Naive B cell (primary cell): ENCODE results near the gene KIF1B. TPM values are rescaled to one million over a fixed set of nuclear protein-coding genes. Genes with fewer than 3 reads are reported as not detected.
"Not testable (repeated sequence)": the region's sequence is repeated elsewhere in the genome, so short reads cannot be mapped to it uniquely, and the experiment has no call there.

ENCODE experiments used
- ATAC-seq, 2 donors: fragments of 150-1000 bp; cut with Tn5 transposase; 2 replicates each; pipeline ENCODE4 v1.10.0; 2021; ENCODE audit warnings: low read depth in 2 of 2, mild to moderate bottlenecking in 2 of 2, moderate library complexity in 2 of 2
- DNase-seq: peaks from one replicate; pipeline ENCODE4 v3.0.0; 2022
- H3K27ac Mint-ChIP-seq, 6 donors: one replicate each; pipeline ENCODE4 v1.8.0; 2020 to 2022; ENCODE audit warnings: mild to moderate bottlenecking in 6 of 6, mixed read lengths in 6 of 6, moderate library complexity in 5 of 6, inconsistent platforms in 2 of 6
- H3K27me3 Mint-ChIP-seq, 3 donors: one replicate each; pipeline ENCODE4 v1.8.0; 2021 to 2022; ENCODE audit warnings: mixed read lengths in 3 of 3, mild to moderate bottlenecking in 1 of 3
- H3K36me3 Mint-ChIP-seq, 2 donors: one replicate each; pipeline ENCODE4 v1.8.0; 2020 to 2022; ENCODE audit warnings: mixed read lengths in 2 of 2, inconsistent platforms in 1 of 2, mild to moderate bottlenecking in 1 of 2
- H3K4me1 Mint-ChIP-seq, 3 donors: one replicate each; pipeline ENCODE4 v1.8.0; 2020 to 2022; ENCODE audit warnings: mixed read lengths in 3 of 3, inconsistent platforms in 1 of 3, mild to moderate bottlenecking in 1 of 3, moderate library complexity in 1 of 3
- H3K4me3 Mint-ChIP-seq, 8 donors: one replicate each; pipeline ENCODE4 v1.8.0; 2020 to 2022; ENCODE audit warnings: mild to moderate bottlenecking in 8 of 8, mixed read lengths in 8 of 8, moderate library complexity in 8 of 8, inconsistent platforms in 2 of 8
- H3K9me3 Mint-ChIP-seq, 7 donors: one replicate each; pipeline ENCODE4 v1.8.0; 2020 to 2022; ENCODE audit warnings: mixed read lengths in 7 of 7, mild to moderate bottlenecking in 5 of 7, inconsistent platforms in 2 of 7, moderate library complexity in 1 of 7
- polyA plus RNA-seq, 6 donors: library from polyadenylated mRNA; unstranded; fragments of 300-500 nt; fragmentation: Illumina TruSeq; gene quantifications; one replicate each; pipeline ENCODE4 v1.2.3, GENCODE V29; 2021; ENCODE audit warnings: low read depth in 6 of 6

Gene KIF1B
- polyA plus RNA-seq, 6 donors from 2014 or later: 0.84 to 2.0 (median 1.4) TPM

DNA sequence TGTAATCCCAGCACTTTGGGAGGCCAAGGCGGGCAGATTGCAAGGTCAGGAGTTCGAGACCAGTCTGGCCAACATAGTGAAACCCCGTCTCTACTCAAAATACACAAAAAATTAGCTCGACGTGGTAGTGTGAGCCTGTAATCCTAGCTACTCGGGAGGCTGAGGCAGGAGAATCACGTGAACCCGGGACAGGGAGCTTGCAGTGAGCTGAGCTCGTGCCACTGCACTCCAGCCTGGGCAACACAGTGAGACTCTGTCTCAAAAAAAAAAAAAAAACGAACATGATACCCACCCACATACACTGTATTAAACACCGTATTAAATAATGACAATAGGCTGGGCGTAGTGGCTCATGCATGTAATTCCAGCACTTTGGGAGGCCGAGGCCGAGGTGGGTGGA is 5.2 kb upstream of the KIF1B start:
- not testable (repeated sequence) for ATAC-seq, H3K36me3 Mint-ChIP-seq, H3K9me3 Mint-ChIP-seq, H3K27ac Mint-ChIP-seq, DNase-seq, H3K4me3 Mint-ChIP-seq
- Mint-ChIP-seq H3K27me3 (peaks cover 0 to 15% (median 11%) of the 10 kb centered on the region in 3 donors), H3K4me1 (peaks cover 4 to 10% (median 6%) of the 10 kb centered on the region in 3 donors)

DNA sequence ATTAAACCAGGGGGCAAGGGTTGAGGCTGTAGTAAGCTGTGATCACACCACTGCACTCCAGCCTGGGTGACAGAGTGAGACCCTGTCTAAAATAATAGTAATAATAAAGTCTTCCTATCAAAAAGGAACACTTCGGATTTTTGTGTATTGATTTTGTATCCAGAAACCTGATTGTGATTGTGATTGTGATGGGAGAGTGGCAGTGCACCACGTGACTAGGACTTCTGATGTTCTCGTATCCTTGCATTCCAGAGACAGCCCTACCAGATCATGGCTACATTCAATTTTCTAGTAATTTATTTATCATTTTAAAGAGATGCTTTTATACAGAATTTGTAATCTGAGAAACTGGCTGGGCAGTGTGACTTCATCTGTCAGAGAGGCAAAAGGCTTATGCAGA is 2.6 kb upstream of the KIF1B start:
- Mint-ChIP-seq H3K27ac (no peak overlapping the region), H3K27me3 (peaks cover 0 to 15% (median 4%) of the 10 kb centered on the region in 3 donors), H3K36me3 (no peaks in the 10 kb centered on the region), H3K4me3 (peak overlapping the region in 2 of 8 donors; percentile 23 to 63), H3K4me1 (peaks cover 12 to 23% (median 22%) of the 10 kb centered on the region in 3 donors), H3K9me3 (no peaks in the 10 kb centered on the region)
- no peak for DNase-seq
- ATAC-seq: no peak

GRCh38 chr1:10208537-10208936 is 1.8 kb upstream of the KIF1B start:
- ATAC-seq (no peak), DNase-seq (no peak)
- Mint-ChIP-seq H3K36me3 (no peaks in the 10 kb centered on the region), H3K4me3 (peak overlapping the region; percentile 15 to 91 (median 78)), H3K9me3 (no peaks in the 10 kb centered on the region), H3K27me3 (peaks cover 0 to 15% (median 4%) of the 10 kb centered on the region in 3 donors), H3K27ac (peak overlapping the region in 1 of 6 donors; percentile 33), H3K4me1 (peaks cover 16 to 27% (median 23%) of the 10 kb centered on the region in 3 donors)

DNA sequence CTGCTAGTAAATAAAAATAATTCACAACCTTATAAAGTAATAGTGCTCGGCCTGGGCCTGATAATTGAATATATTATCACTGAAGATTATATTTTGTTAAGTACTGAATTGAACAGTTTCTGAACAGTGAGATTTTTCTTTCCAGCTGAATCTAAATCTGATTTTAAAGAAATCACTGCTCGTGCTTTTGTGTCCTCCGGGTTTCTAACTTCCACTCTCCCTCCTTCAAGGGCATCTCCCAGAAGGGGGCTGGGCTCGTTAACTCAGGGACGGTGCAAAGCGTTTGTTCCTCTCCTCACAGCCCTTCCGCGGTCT is 823 bp upstream of the KIF1B start:
- no peaks in the 10 kb centered on the region for H3K36me3 Mint-ChIP-seq
- peaks cover 0 to 15% (median 0%) of the 10 kb centered on the region in 3 donors for H3K27me3 Mint-ChIP-seq
- peak overlapping the region in 4 of 6 donors; percentile 52 to 86 (median 82) for H3K27ac Mint-ChIP-seq
- ATAC-seq (no peak), DNase-seq (no peak)
- peaks cover 17 to 29% (median 23%) of the 10 kb centered on the region in 3 donors for H3K4me1 Mint-ChIP-seq
- no peaks in the 10 kb centered on the region for H3K9me3 Mint-ChIP-seq
- H3K4me3 Mint-ChIP-seq: peak overlapping the region; percentile 88 to 93 (median 92)

- no peaks in the 10 kb centered on the region for H3K36me3 Mint-ChIP-seq
- ATAC-seq (no peak), DNase-seq (no peak)
- peaks cover 18 to 37% (median 25%) of the 10 kb centered on the region in 3 donors for H3K4me1 Mint-ChIP-seq
- H3K27me3 Mint-ChIP-seq: peaks cover 0 to 11% (median 0%) of the 10 kb centered on the region in 3 donors
- no peaks in the 10 kb centered on the region for H3K9me3 Mint-ChIP-seq
- peak overlapping the region; percentile 16 to 89 (median 78) for H3K27ac Mint-ChIP-seq
- H3K4me3 Mint-ChIP-seq: peak overlapping the region; percentile 59 to 89 (median 85)
Observed at GRCh38 chr1:10210841-10211804, 753 bp downstream of the KIF1B start.

DNA sequence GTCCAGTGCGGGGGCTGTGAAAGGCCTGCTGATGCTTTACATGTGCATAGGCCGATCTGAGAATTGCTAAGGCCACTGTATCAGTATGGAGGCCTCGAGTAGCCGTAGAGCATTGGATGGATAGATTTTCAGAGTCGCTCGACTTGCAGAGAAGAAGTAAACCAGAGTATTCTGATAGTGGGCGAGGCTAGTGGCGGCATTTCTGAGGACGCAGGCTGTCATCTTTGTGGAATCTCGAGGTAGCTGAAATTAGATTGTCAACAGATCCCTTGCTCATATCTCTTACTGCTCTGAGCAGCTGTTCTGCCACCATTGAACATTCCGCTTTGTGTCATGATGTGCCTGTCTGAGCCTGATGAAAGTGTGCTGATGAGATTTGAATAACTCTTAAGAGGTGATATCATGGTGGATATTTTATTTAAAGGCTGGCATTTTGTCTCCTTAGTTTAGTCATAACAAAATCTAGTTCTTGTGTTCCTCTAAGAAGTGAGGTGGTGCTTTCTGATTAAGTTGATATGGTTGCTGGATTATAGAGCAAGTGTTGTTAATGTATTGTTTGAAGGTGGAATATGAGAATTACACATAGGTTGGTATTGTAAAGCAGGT is 1.5 kb downstream of the KIF1B start:
- Mint-ChIP-seq H3K27me3 (peaks cover 0 to 5% (median 0%) of the 10 kb centered on the region in 3 donors), H3K36me3 (no peaks in the 10 kb centered on the region)

GRCh38 chr1:10212476-10212875 is 2.1 kb downstream of the KIF1B start:
- Mint-ChIP-seq H3K9me3 (no peaks in the 10 kb centered on the region), H3K27ac (peak overlapping the region in 2 of 6 donors; percentile 39 to 74), H3K4me1 (peaks cover 25 to 42% (median 34%) of the 10 kb centered on the region in 3 donors), H3K36me3 (no peaks in the 10 kb centered on the region), H3K27me3 (peaks cover 0 to 5% (median 0%) of the 10 kb centered on the region in 3 donors), H3K4me3 (peak overlapping the region; percentile 59 to 89 (median 85))
- ATAC-seq: no peak
- DNase-seq: no peak

More for the DNA sequence above, 1.5 kb downstream of the KIF1B start:
- peaks cover 24 to 42% (median 31%) of the 10 kb centered on the region in 3 donors for H3K4me1 Mint-ChIP-seq
- H3K9me3 Mint-ChIP-seq: no peaks in the 10 kb centered on the region
- H3K27ac Mint-ChIP-seq: peak overlapping the region in 3 of 6 donors; percentile 9 to 62 (median 16)
- peak overlapping the region; percentile 59 to 89 (median 85) for H3K4me3 Mint-ChIP-seq
- DNase-seq (no peak), ATAC-seq (no peak)

- Mint-ChIP-seq H3K27me3 (peaks cover 0 to 5% (median 0%) of the 10 kb centered on the region in 3 donors), H3K27ac (no peak overlapping the region), H3K9me3 (no peaks in the 10 kb centered on the region), H3K4me1 (peaks cover 32 to 42% (median 36%) of the 10 kb centered on the region in 3 donors), H3K36me3 (no peaks in the 10 kb centered on the region), H3K4me3 (peak overlapping the region in 1 of 8 donors; percentile 56)
- ATAC-seq (no peak), DNase-seq (no peak)
Observed at GRCh38 chr1:10213186-10213705, 2.9 kb downstream of the KIF1B start.

DNA sequence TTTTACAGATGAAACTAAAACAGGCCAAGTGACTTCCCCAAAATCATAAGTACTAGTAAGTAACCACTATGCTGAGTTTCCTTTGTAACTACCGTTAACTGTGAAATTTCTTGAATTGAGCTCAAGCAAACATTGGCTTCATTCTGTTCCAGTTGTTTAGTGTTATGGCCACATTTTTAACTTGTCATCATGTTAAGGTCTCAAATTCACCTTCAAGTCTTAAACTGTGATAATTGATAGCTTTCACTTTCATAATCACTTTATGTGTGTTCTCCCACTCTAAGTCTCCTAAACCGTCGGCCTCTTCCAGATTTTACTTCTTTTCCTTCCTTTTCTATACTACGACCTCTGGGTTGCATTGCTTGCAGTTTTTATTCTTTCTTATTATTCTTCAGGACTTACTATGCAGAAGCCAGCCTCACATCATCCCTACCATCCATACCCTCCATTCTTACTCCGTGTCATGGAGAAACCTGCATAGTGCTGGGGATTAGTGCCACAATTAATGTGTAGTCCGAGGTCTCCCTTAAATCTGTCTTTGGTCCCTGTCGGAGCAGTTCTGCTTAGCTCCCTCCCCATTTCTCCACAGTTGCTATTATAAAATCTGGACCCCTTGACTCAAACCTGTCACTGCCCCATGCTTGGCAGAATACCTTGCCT is 5.8 kb downstream of the KIF1B start:
- H3K4me3 Mint-ChIP-seq: peak overlapping the region in 3 of 8 donors; percentile 17 to 30 (median 26)
- no peaks in the 10 kb centered on the region for H3K36me3 Mint-ChIP-seq
- ATAC-seq: peak in 1 of 2 donors; percentile 32
- no peak for DNase-seq
- no peaks in the 10 kb centered on the region for H3K9me3 Mint-ChIP-seq
- H3K27ac Mint-ChIP-seq: peak overlapping the region in 2 of 6 donors; percentile 26 to 89
- no peaks in the 10 kb centered on the region for H3K27me3 Mint-ChIP-seq
- H3K4me1 Mint-ChIP-seq: peaks cover 25 to 33% (median 28%) of the 10 kb centered on the region in 3 donors

DNA sequence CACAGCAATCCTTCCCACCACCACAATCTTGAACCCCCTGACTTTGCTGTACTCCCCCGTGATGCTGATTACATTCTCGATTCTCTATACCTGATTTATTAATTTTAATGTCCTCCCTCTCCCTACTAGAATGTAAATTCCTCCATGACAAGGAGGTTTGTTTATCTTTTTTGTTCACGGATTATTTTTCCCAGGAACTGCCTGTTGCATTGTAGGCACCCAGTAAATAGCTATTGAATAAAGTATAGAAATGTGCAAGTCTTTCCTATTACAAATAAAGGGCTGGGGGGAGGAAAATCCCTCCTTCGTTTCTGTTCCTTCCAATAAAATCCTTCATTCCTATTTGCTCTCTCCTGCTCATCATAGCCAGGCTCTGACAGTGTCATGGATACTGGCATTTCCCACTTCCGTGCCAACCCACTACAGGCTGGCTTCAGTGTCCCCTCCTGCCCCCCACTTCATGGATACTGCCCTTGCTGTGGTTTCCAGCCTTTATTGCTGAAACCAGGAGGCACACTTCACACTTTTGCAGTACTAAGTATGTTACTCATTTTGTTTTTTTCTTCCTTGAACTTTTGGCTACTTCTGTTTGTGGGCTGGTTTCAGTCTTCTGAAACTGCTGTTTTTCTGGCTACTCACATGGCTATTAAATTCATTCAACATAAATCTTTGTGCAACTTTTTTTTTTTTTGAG is 7.5 kb downstream of the KIF1B start:
- Mint-ChIP-seq H3K27me3 (no peaks in the 10 kb centered on the region), H3K9me3 (no peaks in the 10 kb centered on the region), H3K4me3 (no peak overlapping the region), H3K27ac (peak overlapping the region in 1 of 6 donors; percentile 43), H3K36me3 (no peaks in the 10 kb centered on the region), H3K4me1 (peaks cover 14 to 20% (median 20%) of the 10 kb centered on the region in 3 donors)
- ATAC-seq: no peak
- no peak for DNase-seq

DNA sequence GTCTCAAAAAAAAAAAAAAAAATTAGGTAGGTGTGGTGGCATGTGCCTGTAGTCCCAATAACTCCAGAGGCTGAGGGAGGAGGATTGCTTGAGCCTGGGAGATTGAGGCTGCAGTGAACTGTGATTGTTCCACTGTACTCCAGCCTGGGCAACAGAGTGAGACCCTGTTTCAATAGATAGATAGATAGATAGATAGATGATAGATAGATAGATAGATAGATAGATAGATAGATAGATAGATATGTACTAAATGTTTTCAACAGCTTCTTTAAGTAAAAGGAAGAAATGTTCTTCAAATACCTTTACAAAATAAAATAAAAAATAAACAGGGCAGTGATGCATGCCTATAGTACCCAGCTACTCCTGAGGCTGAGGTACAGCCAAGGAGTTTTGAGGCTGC is 9.8 kb downstream of the KIF1B start:
- no peak overlapping the region for H3K4me3 Mint-ChIP-seq
- no peaks in the 10 kb centered on the region for H3K27me3 Mint-ChIP-seq
- H3K9me3 Mint-ChIP-seq: no peaks in the 10 kb centered on the region
- no peak for DNase-seq
- no peak for ATAC-seq
- no peaks in the 10 kb centered on the region for H3K36me3 Mint-ChIP-seq
- H3K4me1 Mint-ChIP-seq: peaks cover 14 to 15% (median 14%) of the 10 kb centered on the region in 3 donors
- H3K27ac Mint-ChIP-seq: no peak overlapping the region

- not testable (repeated sequence) for H3K27ac Mint-ChIP-seq, H3K4me3 Mint-ChIP-seq, H3K9me3 Mint-ChIP-seq, H3K36me3 Mint-ChIP-seq, H3K27me3 Mint-ChIP-seq, DNase-seq, ATAC-seq
- H3K4me1 Mint-ChIP-seq: peaks cover 15 to 18% (median 16%) of the 10 kb centered on the region in 3 donors
Observed at GRCh38 chr1:10220657-10221056, 10.3 kb downstream of the KIF1B start.
